Left lung (tissue), 10 donors: ENCODE data around the gene SLCO2B1. TPM values are rescaled to one million over a fixed set of nuclear protein-coding genes. Genes with fewer than 3 reads are reported as not detected.

ENCODE experiments used
- ATAC-seq: fragments of 200-7000 bp; cut with Tn5 transposase; one replicate; pipeline ENCODE4 v1.9.1; 2020; ENCODE audit warnings: moderate library complexity
- DNase-seq, 4 donors: peaks; one replicate each; pipeline ENCODE4 v3.0.0-alpha.2; 2013 to 2020
- H3K27ac ChIP-seq, 2 donors: fragments of 200-600 bp; sonication (generic) in 1 of 2; one replicate each; pipeline versions ENCODE4 v1.5.0 to v1.8.0; 2020 to 2021
- H3K27me3 ChIP-seq, 2 donors: fragments of 200-600 bp; sonication (generic) in 1 of 2; one replicate each; pipeline versions ENCODE4 v1.5.0 to v1.8.0; 2020 to 2021
- H3K36me3 ChIP-seq, 2 donors: fragments of 200-600 bp; sonication (generic) in 1 of 2; one replicate each; pipeline versions ENCODE4 v1.5.0 to v1.8.0; 2020 to 2021
- H3K4me1 ChIP-seq, 2 donors: fragments of 200-600 bp; one replicate each; pipeline ENCODE4 v1.8.0; 2021
- H3K4me3 ChIP-seq, 2 donors: fragments of 200-600 bp; sonication (generic) in 1 of 2; one replicate each; pipeline versions ENCODE4 v1.5.0 to v1.8.0; 2020 to 2021; ENCODE audit warnings: mild to moderate bottlenecking in 1 of 2
- H3K9me3 ChIP-seq, 2 donors: fragments of 200-600 bp; sonication (generic) in 1 of 2; one replicate each; pipeline versions ENCODE4 v1.5.0 to v1.8.0; 2020 to 2021
- intact Hi-C, 2 donors: fragments of 100-400 bp; cut with DNase I; formaldehyde crosslinking; loops; one replicate each; pipeline versions ENCODE4 v1.11.2 to v1.14.2; 2022
- polyA plus RNA-seq, 6 donors: library from polyadenylated mRNA; unstranded; fragments of 120-200 nt; gene quantifications; one replicate each; pipeline ENCODE4 v1.2.1, GENCODE V29; 2013; ENCODE audit not compliant: insufficient read length in 6 of 6
- total RNA-seq, 2 donors: library from RNA; stranded (reverse); fragmentation: NEBNext Ultra II Directional; extraction: Animal tissue kit (Norgen Biotek cat#: 25700); gene quantifications; one replicate each; pipeline ENCODE4 v1.2.1, GENCODE V29; 2021
- TF ChIP-seq, protein P1 (sequence below), 2 donors: fragments of 200-600 bp; sonication (generic) in 1 of 2; IDR thresholded peaks; one replicate each; pipeline versions ENCODE4 v1.5.0 to v1.8.0; 2021; ENCODE audit warnings: antibody characterized with exemption in 2 of 2
- donor health status: DM: no; HTN: yes; CAD: no.
- donor health status: DM: no; HTN: no; CAD: no.

Gene SLCO2B1
- total and polyA plus RNA-seq, 8 donors: 20.5 to 220 (median 27.9) TPM

DNA sequence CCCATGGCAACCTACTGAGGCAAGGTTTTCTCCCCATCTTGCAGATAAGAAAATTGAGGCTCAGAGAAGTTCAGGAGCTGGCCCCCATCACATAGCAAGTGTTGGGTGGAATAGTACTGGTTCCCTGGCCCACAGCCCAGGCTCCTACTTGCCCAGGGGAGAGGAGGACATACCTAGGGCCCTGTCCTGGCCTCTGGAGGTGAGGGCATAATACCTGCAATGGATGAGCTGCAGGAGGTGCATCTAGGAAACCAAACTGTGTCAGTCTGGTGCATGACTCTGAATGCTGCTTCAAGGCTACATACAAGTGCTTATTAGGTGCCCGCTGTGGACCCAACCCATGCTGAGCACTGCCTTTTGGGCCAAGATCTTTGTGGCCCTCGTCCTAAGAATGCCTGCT, 49.6 kb downstream of the SLCO2B1 start:
- H3K27ac ChIP-seq: no peak overlapping the region
- no peaks in the 10 kb centered on the region for H3K27me3 ChIP-seq
- DNase-seq: no peak

DNA sequence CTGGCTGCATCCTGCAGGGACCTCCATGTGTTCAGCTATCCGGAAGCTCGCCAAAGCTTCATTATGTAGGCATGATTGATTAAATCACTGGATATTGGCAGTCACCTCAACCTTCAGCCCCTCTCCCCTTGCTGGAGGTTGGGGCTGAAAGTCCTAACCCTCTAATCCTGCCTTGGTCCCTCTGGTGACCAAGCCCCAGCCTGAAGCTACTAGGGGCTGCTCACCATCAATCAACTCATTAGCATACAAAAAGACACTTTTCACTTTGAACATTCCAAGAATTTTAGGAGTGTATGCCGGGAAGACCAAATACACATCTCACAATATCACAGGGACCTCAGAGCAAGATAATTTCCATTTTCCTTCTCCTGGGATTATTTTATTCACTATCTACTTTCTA, 50.9 kb downstream of the SLCO2B1 start:
- no peak for DNase-seq
- H3K27ac ChIP-seq: no peak overlapping the region
- H3K4me3 ChIP-seq: no peak overlapping the region
- peaks cover 0 to 49% of the 10 kb centered on the region in 2 donors for H3K36me3 ChIP-seq
- H3K4me1 ChIP-seq: peaks cover 0 to 17% of the 10 kb centered on the region in 2 donors
- ATAC-seq: no peak
- H3K27me3 ChIP-seq: no peaks in the 10 kb centered on the region
- intact Hi-C loops: loop anchor here in 1 of 2 donors (5.0 kb wide), 1 partner anchor 54 kb away; no protein-coding TSS in a partner anchor
- H3K9me3 ChIP-seq: no peaks in the 10 kb centered on the region
- TF ChIP-seq, protein P1, sequence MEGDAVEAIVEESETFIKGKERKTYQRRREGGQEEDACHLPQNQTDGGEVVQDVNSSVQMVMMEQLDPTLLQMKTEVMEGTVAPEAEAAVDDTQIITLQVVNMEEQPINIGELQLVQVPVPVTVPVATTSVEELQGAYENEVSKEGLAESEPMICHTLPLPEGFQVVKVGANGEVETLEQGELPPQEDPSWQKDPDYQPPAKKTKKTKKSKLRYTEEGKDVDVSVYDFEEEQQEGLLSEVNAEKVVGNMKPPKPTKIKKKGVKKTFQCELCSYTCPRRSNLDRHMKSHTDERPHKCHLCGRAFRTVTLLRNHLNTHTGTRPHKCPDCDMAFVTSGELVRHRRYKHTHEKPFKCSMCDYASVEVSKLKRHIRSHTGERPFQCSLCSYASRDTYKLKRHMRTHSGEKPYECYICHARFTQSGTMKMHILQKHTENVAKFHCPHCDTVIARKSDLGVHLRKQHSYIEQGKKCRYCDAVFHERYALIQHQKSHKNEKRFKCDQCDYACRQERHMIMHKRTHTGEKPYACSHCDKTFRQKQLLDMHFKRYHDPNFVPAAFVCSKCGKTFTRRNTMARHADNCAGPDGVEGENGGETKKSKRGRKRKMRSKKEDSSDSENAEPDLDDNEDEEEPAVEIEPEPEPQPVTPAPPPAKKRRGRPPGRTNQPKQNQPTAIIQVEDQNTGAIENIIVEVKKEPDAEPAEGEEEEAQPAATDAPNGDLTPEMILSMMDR (IDR thresholded peaks at IDR 0.05): no peak

More for the DNA sequence above, 49.6 kb downstream of the SLCO2B1 start:
- no peak for ATAC-seq
- H3K4me3 ChIP-seq: no peak overlapping the region
- no peaks in the 10 kb centered on the region for H3K9me3 ChIP-seq
- intact Hi-C loops: loop anchor here in 1 of 2 donors (5.0 kb wide), 1 partner anchor 53 kb away; no protein-coding TSS in a partner anchor
- peaks cover 0 to 29% of the 10 kb centered on the region in 2 donors for H3K4me1 ChIP-seq
- H3K36me3 ChIP-seq: peaks cover 0 to 59% of the 10 kb centered on the region in 2 donors
- TF ChIP-seq, protein P1 (IDR thresholded peaks at IDR 0.05): no peak

DNA sequence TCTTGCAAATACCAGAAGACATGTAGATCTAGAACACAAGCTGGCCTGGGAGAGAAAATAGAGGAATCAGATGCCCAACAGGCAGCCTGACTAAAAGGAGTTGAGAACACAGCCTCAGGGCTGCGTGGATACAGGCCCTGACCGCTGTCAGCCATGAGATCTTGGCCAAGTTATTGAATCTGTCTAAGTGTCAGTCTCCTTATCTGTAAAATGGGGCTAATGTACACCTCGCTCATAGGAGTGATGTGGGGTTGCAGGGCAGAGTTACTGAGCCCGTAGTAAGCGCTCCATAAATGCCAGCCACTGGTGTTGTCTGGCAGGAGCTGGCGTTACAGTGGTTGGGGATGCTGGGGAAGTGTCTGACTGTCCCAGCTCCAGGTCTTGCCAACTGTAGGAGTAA, 51.3 kb downstream of the SLCO2B1 start:
- no peak for ATAC-seq
- DNase-seq: no peak
- Histone ChIP-seq H3K4me1 (peaks cover 0 to 15% of the 10 kb centered on the region in 2 donors), H3K4me3 (no peak overlapping the region), H3K9me3 (no peaks in the 10 kb centered on the region), H3K27me3 (no peaks in the 10 kb centered on the region), H3K27ac (no peak overlapping the region), H3K36me3 (peaks cover 0 to 45% of the 10 kb centered on the region in 2 donors)
- TF ChIP-seq, protein P1 (IDR thresholded peaks at IDR 0.05): no peak
- intact Hi-C loops: loop anchor here in 1 of 2 donors (5.0 kb wide), 1 partner anchor 55 kb away; no protein-coding TSS in a partner anchor

DNA sequence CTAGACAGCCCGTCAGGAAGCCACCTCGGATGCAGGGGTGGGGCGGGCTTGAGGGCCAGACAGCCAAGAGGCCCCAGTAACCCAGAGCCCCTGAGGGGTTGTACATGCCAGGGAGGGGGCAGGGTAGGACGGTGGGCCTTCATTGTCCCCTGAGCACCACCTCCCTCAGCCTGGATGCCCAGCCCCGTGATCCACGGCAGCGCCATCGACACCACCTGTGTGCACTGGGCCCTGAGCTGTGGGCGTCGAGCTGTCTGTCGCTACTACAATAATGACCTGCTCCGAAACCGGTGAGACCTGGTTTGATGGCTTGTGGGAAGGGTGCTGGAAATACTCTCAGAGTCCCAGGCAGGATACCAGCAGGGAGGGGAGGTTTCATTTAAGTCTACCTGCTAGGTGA, 52.2 kb downstream of the SLCO2B1 start:
- no peak overlapping the region for H3K27ac ChIP-seq
- DNase-seq: no peak
- H3K27me3 ChIP-seq: no peaks in the 10 kb centered on the region
- peaks cover 0 to 35% of the 10 kb centered on the region in 2 donors for H3K36me3 ChIP-seq
- ATAC-seq: no peak
- intact Hi-C loops: loop anchor here in 1 of 2 donors (5.0 kb wide), 1 partner anchor 56 kb away; no protein-coding TSS in a partner anchor
- no peak overlapping the region for H3K4me3 ChIP-seq
- H3K9me3 ChIP-seq: no peaks in the 10 kb centered on the region
- TF ChIP-seq, protein P1 (IDR thresholded peaks at IDR 0.05): no peak
- H3K4me1 ChIP-seq: peaks cover 0 to 15% of the 10 kb centered on the region in 2 donors

DNA sequence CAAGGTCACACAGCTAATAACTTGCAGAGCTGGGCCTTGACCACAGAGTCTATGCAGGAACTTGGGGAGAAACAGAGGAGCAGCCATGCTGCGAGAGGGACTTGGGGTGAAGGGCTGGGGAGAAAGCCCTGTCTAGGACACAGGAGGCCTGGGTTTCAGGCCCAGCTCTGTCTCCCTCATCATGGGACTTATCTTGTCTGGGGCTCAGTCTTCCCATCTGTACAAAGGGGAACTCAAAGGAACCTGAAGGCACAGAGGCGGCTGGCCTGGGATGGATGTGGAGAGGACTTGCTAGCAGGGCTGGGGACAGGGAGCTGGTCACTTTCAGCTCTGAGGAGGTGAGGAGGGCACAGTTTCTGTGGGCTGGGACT, 52.7 kb downstream of the SLCO2B1 start:
- no peak overlapping the region for H3K4me3 ChIP-seq
- DNase-seq (no peak), ATAC-seq (no peak)
- H3K36me3 ChIP-seq: peaks cover 0 to 32% of the 10 kb centered on the region in 2 donors
- H3K9me3 ChIP-seq: no peaks in the 10 kb centered on the region
- TF ChIP-seq, protein P1 (IDR thresholded peaks at IDR 0.05): no peak
- H3K27ac ChIP-seq: no peak overlapping the region
- intact Hi-C loops: loop anchor here in 1 of 2 donors (5.0 kb wide), 1 partner anchor 56 kb away; no protein-coding TSS in a partner anchor
- peaks cover 0 to 15% of the 10 kb centered on the region in 2 donors for H3K4me1 ChIP-seq
- H3K27me3 ChIP-seq: no peaks in the 10 kb centered on the region
